ENCODE measurements around the gene CELF5.

DNA sequence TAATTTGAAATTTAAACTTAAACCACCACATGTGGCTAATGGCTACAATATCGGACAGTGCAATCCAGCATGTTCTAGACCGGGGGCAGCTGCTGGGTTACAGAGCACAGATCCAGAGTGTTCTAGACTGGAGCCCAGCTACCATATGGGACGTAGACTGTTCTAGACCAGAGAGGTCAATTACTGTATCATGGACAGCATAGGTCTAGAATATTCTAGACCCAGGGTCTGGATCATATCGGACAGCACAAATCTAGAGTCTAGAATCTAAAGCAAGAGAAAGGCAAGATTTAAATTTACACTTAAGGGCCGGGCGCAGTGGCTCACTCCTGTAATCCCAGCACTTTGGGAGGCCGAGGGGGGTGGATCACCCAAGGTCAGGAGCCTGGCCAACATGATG lies 37.9 kb downstream of the CELF5 start:
- TF ChIP-seq POLR2AphosphoS5 (IDR thresholded peaks at IDR 0.05; ENCODE audit: low read depth, low read length), result no peak
- TF ChIP-seq, protein P1, sequence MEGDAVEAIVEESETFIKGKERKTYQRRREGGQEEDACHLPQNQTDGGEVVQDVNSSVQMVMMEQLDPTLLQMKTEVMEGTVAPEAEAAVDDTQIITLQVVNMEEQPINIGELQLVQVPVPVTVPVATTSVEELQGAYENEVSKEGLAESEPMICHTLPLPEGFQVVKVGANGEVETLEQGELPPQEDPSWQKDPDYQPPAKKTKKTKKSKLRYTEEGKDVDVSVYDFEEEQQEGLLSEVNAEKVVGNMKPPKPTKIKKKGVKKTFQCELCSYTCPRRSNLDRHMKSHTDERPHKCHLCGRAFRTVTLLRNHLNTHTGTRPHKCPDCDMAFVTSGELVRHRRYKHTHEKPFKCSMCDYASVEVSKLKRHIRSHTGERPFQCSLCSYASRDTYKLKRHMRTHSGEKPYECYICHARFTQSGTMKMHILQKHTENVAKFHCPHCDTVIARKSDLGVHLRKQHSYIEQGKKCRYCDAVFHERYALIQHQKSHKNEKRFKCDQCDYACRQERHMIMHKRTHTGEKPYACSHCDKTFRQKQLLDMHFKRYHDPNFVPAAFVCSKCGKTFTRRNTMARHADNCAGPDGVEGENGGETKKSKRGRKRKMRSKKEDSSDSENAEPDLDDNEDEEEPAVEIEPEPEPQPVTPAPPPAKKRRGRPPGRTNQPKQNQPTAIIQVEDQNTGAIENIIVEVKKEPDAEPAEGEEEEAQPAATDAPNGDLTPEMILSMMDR (IDR thresholded peaks at IDR 0.05), result no peak
